Right lung (tissue), 5 donors: ENCODE results near the gene BRI3BP. TPM values are rescaled to one million over a fixed set of nuclear protein-coding genes. Genes with fewer than 3 reads are reported as not detected.
"Not testable (repeated sequence)": the region's sequence is repeated elsewhere in the genome, so short reads cannot be mapped to it uniquely, and the experiment has no call there.

Experiments
- DNase-seq, 2 donors: peaks; one replicate each; pipeline ENCODE4 v3.0.0-alpha.2; 2013
- polyA plus RNA-seq, 5 donors: library from polyadenylated mRNA; unstranded; fragments of 120-200 nt; gene quantifications; one replicate each; pipeline versions ENCODE4 v1.2.1 to v1.2.3, GENCODE V29; 2013; ENCODE audit warnings: inconsistent platforms in 1 of 5, low replicate concordance in 1 of 5; ENCODE audit not compliant: insufficient read length in 5 of 5, insufficient read depth in 1 of 5

BRI3BP gene
- polyA plus RNA-seq, 5 donors = 5.2 to 7.0 (median 5.9) TPM

- no peak for DNase-seq
Observed at GRCh38 chr12:125018356-125018755, 24.9 kb downstream of the BRI3BP start.

- no peak for DNase-seq
Observed at GRCh38 chr12:125021096-125021495, 27.7 kb downstream of the BRI3BP start.

DNA sequence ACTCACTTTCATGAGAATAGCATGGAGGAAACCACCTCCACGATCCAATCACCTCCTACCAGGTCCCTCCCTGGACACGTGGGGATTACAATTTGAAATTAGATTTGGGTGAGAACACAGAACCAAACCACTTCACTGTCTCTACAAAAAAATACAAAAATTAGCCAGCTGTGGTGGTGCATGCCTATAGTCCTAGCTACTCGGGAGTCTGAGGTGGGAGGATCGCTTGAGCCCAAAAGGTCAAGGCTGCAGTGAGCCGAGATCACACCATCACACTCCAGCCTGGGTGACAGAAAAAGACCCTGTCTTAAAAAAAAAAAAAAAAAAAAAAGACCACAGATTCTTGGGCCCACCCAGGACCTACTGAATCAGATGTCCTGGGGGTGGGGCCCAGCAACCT lies 28.3 kb downstream of the BRI3BP start:
- DNase-seq = no peak

DNA sequence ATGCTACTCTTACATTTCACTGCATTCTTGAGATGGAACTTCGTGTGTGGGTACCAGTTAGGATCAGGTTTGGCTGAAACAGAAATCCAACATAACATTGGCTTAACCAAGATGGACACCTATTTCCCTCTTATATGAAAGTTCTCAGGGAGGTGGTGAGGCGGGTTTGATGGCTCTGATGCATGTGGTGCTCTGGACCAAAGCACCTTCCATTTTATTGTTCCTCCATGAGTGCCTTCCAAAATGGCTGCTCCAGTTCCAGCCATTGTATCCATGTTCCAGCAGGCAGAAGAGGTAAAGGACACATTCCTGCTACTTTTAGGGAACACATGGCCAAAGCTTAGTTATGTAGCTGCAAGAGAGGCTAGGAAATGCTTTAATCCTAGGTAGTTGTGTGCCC lies 29.6 kb downstream of the BRI3BP start:
- DNase-seq = no peak

DNA sequence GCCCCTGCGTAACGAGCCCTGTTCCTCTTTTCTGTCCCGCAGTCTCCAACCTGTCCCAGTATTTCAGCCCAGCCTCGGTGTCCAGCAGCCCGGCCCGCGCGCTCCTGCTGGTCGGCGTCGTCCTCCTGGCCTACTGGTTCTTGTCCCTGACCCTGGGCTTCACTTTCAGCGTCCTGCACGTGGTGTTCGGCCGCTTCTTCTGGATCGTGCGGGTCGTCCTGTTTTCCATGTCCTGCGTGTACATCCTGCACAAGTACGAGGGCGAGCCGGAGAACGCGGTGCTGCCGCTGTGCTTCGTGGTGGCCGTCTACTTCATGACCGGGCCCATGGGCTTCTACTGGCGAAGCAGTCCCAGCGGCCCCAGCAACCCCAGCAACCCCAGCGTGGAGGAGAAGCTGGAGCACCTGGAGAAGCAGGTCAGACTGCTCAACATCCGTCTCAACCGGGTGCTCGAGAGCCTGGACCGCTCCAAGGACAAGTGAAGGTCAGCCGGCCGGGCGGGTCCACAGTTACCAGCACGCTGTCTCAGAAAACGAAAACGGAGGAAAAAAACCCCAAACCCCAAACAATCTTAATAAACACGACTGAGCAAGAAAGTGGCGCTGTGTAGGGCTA lies 31.6 kb downstream of the BRI3BP start:
- no peak for DNase-seq

DNA sequence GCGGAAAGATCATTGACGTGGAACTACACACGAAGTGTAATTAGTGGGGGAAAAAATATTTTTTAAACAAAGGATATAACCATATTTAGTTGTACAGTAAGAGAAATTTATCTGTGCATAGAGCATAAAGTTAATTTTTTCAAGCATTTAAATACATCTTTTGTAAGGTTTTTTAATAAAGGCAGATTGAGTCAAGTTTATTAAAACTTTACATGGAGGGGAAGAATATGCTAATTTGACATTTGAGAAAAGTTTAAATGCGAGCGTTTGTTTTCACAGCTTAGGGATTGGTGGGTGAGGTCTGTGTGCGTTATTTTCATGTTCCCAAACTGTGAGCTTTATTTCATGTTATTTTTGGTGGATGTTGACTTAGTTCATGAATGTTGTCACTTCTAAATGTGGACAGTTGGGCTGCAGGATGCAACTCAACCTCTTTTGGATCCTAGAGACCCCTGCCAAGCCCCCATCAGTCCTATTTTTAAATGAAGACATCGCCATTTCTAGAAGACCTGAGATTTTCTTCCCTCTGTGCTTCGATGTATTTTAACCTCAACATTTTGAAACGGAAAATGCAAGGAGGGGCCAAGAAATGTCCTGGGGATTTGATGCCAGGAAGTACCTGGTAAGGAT lies 32.3 kb downstream of the BRI3BP start:
- no peak for DNase-seq

DNA sequence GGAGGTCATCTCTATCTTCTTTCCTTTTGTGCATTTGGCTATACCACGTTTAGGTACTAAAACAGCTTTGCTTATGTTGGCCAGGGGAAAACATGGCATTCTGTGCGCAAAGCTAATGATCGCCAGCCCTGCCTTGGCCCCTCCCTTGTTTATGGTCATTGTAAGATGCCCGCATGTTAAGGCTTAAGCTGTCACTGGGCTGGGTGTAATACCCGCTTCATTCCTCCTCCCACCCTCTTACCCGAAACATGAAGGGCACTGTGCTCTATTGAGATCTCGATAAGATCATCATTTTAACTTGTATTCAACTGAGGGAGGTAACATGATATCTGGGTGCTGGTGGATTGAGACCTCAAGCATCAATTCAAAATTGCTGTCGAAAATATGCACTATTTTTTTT lies 34.7 kb downstream of the BRI3BP start:
- DNase-seq = no peak

DNA sequence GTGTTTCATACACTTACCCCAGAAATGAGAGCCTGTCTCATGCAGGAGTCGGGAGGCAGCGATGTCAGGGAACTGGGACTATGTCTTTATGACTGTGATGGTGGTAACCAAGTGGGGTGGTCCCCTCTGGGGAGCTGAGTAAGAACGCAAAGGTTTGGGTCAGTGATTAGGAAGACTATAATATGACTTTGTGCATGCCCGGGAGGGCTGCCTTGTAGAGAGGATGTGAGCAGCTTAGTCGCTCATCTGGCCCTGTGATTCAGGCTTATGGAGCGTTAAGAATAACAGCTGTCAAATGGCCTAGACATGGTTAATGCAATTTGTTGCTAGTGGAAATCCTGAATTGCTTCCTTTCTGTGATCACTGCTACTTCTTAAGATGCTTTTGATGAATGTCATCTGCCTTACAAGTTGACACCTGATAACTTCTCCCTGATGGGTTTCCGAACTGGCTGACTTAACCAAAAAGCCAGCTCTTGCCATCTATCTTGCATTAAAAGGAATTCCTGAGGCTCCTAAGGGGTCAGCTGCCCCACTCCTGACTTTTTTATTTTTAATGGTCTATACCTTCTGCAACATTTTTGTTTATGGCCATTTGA lies 36.4 kb downstream of the BRI3BP start:
- no peak for DNase-seq

DNA sequence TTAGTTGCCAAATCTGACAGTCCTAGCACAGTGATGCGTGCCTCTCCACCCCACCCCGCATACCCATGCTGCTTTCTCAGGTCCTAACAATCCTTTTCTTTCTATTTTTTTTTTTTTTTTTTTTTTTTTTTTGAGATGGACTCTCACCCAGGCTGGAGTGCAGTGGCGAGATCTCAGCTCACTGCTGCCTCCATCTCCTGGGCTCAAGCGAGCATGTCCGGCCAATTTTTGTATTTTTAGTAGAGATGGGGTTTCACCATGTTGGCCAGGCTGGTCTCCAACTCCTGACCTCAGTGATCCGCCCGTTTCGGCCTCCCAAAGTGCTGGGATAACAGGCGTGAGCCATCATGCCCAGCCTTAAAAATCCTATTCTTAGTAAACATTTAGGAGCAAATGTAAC lies 38.0 kb downstream of the BRI3BP start:
- DNase-seq = not testable (repeated sequence)

GRCh38 chr12:125032466-125033152 lies 39.2 kb downstream of the BRI3BP start:
- no peak for DNase-seq

GRCh38 chr12:125033288-125033687 lies 39.8 kb downstream of the BRI3BP start:
- DNase-seq = no peak

DNA sequence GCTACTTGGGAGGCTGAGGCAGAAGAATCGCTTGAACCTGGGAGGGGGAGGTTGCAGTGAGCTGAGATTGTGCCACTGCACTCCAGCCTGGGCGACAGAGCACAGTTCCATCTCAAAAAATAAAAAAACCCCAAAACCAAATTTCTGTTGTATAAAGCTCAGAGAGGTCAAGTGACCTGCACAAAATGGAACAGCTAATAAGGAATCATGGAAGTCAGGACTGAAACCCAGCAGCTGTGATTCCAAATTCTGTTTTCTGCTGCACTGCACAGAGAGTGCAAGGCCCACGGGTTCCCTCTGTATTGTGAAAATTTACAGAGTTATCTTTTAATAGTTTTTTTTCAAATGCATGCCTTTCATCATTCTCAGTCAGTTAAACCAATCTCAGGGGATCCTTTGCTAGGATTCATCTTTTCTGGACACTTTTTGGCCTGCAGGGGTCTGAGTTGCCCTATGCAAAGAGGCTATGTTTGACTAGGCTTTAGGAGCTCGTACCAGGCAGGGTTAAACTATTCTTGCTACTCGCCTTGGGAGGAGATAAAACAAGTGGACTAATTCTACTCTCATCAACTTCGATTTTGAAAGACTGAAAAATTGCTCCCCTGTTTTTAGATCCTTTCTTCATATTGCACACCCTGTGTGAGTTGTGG lies 45.7 kb downstream of the BRI3BP start:
- DNase-seq = no peak

DNA sequence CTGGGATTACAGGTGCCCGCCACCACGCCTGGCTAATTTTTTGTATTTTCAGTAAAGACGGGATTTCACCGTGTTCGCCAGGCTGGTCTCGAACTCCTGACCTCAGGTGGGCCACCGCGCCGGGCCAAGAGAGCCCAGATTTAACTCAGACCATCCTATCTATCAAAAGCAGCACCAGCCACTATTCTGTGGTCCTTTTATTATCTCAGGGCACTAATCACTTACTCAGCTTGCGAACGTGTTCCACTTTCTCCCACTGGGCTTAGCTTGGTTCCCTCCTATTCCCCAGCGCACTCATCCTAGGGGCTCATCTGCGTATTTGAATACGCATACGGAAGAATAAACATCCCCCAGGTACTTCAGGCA lies 55.6 kb downstream of the BRI3BP start:
- DNase-seq = no peak

DNA sequence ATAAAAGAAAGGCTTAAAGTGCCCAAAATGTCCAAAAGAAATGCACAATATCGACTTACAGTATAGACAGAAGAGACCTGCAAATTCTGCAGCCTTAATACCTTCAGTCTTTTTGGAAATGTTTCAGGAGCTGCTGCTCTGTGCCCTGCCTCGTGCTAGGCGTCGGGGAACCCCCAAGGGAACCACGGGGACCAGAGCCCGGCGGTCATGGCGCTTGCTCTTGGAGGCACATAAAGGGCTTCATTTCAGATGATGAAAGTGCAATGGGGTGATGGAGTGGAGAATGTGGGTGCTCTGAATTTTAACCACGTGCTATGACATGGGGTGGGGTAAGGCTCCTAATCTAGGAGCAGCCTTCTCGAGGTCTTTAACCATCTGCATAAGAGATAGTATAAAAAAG lies 57.0 kb downstream of the BRI3BP start:
- DNase-seq = no peak

GRCh38 chr12:125050868-125051267 lies 57.4 kb downstream of the BRI3BP start:
- no peak for DNase-seq

DNA sequence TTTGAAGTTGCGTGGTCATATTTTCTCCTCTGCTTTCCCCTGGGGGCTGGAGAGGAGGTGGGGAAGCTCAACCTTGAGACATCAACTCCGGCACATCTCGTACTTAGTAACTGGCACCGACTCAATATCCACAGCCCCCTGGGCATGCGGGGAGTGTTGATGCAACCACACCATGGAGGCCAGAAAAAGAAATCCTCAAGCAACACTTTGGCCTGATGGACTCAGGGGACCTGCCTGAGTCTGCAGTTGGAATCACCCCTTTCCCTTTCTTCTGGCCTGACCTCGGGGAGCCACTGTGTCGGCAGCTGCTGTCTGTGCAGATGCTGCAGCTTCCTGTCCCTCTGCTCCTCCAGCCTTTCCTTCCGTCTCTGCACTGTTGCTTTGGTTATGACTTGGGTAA lies 60.4 kb downstream of the BRI3BP start:
- no peak for DNase-seq

- DNase-seq = no peak
Observed at GRCh38 chr12:125055591-125055990, 62.1 kb downstream of the BRI3BP start.

- no peak for DNase-seq
Observed at GRCh38 chr12:125056306-125056705, 62.9 kb downstream of the BRI3BP start.

- DNase-seq = no peak
Observed at GRCh38 chr12:125057708-125058107, 64.3 kb downstream of the BRI3BP start.

DNA sequence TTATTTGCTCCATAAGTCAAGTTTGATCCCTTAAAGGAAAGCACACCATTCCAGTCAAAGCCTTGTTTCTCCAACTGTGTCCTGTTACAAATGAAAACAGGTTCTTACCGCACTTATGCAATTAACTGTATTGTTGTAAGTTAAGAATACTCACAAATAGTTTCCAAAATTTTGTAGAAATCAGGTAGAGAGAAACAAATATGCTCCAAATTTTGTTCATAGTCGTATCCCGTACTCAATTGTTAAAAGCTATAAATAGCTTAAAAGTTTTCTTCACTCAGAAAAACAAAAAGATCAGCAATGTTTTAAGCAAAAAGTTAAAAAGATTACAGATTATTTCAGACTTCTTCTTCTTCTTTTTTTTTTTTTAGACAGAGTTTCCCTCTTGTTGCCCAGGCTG lies 67.8 kb downstream of the BRI3BP start:
- DNase-seq = no peak

GRCh38 chr12:125063522-125063921 lies 70.1 kb downstream of the BRI3BP start:
- DNase-seq = not testable (repeated sequence)

GRCh38 chr12:125064492-125064891 lies 71.0 kb downstream of the BRI3BP start:
- DNase-seq = no peak
